Measurements from ENCODE around the gene UBE2G1. TPM values are rescaled to one million over a fixed set of nuclear protein-coding genes. Genes with fewer than 3 reads are reported as not detected.

UBE2G1 gene
- total and polyA plus RNA-seq, 4 experiments from 2014 or later: 56.9 to 69.4 (median 62.0) TPM

- Mint-ChIP-seq H3K36me3 (peaks cover 4 to 6% of the 10 kb centered on the region in 2 donors), H3K9me3 (no peaks in the 10 kb centered on the region), H3K4me3 (peak overlapping the region in 7 of 8 donors; percentile 15 to 81 (median 72)), H3K4me1 (peaks cover 33 to 69% (median 52%) of the 10 kb centered on the region in 4 donors), H3K27ac (peak overlapping the region; percentile 47 to 97 (median 83)), H3K27me3 (no peaks in the 10 kb centered on the region)
- H3K4me3 ChIP-seq (ENCODE audit: low read length in 2 of 2): no peak overlapping the region
- no peaks in the 10 kb centered on the region for H3K27me3 ChIP-seq (ENCODE audit: insufficient read depth, low read length)
- H3K4me1 ChIP-seq (ENCODE audit: insufficient read depth, low read length): peaks cover 55% of the 10 kb centered on the region
- DNase-seq: no peak
- intact Hi-C loops (cut with micrococcal nuclease): loop anchor here (2.0 kb wide), 1 partner anchor 14 kb away; no protein-coding TSS in a partner anchor
- H3K27ac ChIP-seq (ENCODE audit: low read depth, low read length): no peak overlapping the region
- no peaks in the 10 kb centered on the region for H3K9me3 ChIP-seq (ENCODE audit: control insufficient read depth in 1 of 2, low read length in 2 of 2)
- H3K36me3 ChIP-seq (ENCODE audit: insufficient read depth, low read length): no peaks in the 10 kb centered on the region
- CTCF ChIA-PET (ENCODE audit: partially characterized antibody): no interaction called here
- POLR2A ChIA-PET (ENCODE audit: partially characterized antibody): no interaction called here
Observed at GRCh38 chr17:4334332-4334731, 32.1 kb downstream of the UBE2G1 start.

GRCh38 chr17:4333041-4333440 is 33.4 kb downstream of the UBE2G1 start:
- Mint-ChIP-seq H3K9me3 (no peaks in the 10 kb centered on the region), H3K4me3 (peak overlapping the region in 1 of 8 donors; percentile 39), H3K36me3 (peaks cover 7 to 9% of the 10 kb centered on the region in 2 donors), H3K27me3 (no peaks in the 10 kb centered on the region), H3K27ac (peak overlapping the region in 3 of 7 donors; percentile 31 to 66 (median 34)), H3K4me1 (peaks cover 31 to 68% (median 46%) of the 10 kb centered on the region in 4 donors)
- CTCF ChIA-PET (ENCODE audit: partially characterized antibody): interaction anchor here (1.3 kb wide), 1 partner anchor 26 kb away, joined by 4 read pairs; no protein-coding TSS in a partner anchor
- intact Hi-C loops (cut with micrococcal nuclease): no loop called here
- Histone ChIP-seq H3K9me3 (ENCODE audit: control insufficient read depth in 1 of 2, low read length in 2 of 2) (no peaks in the 10 kb centered on the region), H3K4me3 (ENCODE audit: low read length in 2 of 2) (no peak overlapping the region), H3K27me3 (ENCODE audit: insufficient read depth, low read length) (no peaks in the 10 kb centered on the region), H3K36me3 (ENCODE audit: insufficient read depth, low read length) (no peaks in the 10 kb centered on the region), H3K4me1 (ENCODE audit: insufficient read depth, low read length) (peaks cover 55% of the 10 kb centered on the region), H3K27ac (ENCODE audit: low read depth, low read length) (no peak overlapping the region)
- no peak for DNase-seq
- POLR2A ChIA-PET (ENCODE audit: partially characterized antibody): interaction anchor here (1.4 kb wide), 1 partner anchor 190 kb away, joined by 3 read pairs; the partner anchor contains the start of genes CYB5D2 and ZZEF1

GRCh38 chr17:4332296-4332970 is 34.0 kb downstream of the UBE2G1 start:
- H3K4me1 Mint-ChIP-seq: peaks cover 33 to 69% (median 49%) of the 10 kb centered on the region in 4 donors
- ChIA-PET CTCF (ENCODE audit: partially characterized antibody) (interaction anchor here (1.3 kb wide), 1 partner anchor 26 kb away, joined by 4 read pairs; no protein-coding TSS in a partner anchor), POLR2A (ENCODE audit: partially characterized antibody) (interaction anchor here (1.4 kb wide), 1 partner anchor 189 kb away, joined by 3 read pairs; the partner anchor contains the start of genes CYB5D2 and ZZEF1)
- H3K4me3 ChIP-seq (ENCODE audit: low read length in 2 of 2): no peak overlapping the region
- H3K36me3 ChIP-seq (ENCODE audit: insufficient read depth, low read length): no peaks in the 10 kb centered on the region
- H3K9me3 ChIP-seq (ENCODE audit: control insufficient read depth in 1 of 2, low read length in 2 of 2): no peaks in the 10 kb centered on the region
- no peaks in the 10 kb centered on the region for H3K27me3 Mint-ChIP-seq
- H3K27ac Mint-ChIP-seq: peak overlapping the region in 6 of 7 donors; percentile 34 to 71 (median 46)
- H3K9me3 Mint-ChIP-seq: no peaks in the 10 kb centered on the region
- H3K4me1 ChIP-seq (ENCODE audit: insufficient read depth, low read length): peaks cover 55% of the 10 kb centered on the region
- H3K36me3 Mint-ChIP-seq: peaks cover 13 to 14% of the 10 kb centered on the region in 2 donors
- H3K27me3 ChIP-seq (ENCODE audit: insufficient read depth, low read length): no peaks in the 10 kb centered on the region
- H3K27ac ChIP-seq (ENCODE audit: low read depth, low read length): no peak overlapping the region
- H3K4me3 Mint-ChIP-seq: peak overlapping the region in 3 of 8 donors; percentile 6 to 21 (median 14)
- intact Hi-C loops (cut with micrococcal nuclease): no loop called here
- DNase-seq: no peak

GRCh38 chr17:4331614-4332013 is 34.9 kb downstream of the UBE2G1 start:
- H3K27ac Mint-ChIP-seq: peak overlapping the region in 1 of 7 donors; percentile 5
- CTCF ChIA-PET (ENCODE audit: partially characterized antibody): interaction anchor here (1.3 kb wide), 1 partner anchor 25 kb away, joined by 4 read pairs; no protein-coding TSS in a partner anchor
- POLR2A ChIA-PET (ENCODE audit: partially characterized antibody): no interaction called here

GRCh38 chr17:4329838-4330237 is 36.6 kb downstream of the UBE2G1 start:
- H3K36me3 Mint-ChIP-seq: peaks cover 30% of the 10 kb centered on the region in 2 donors
- H3K27me3 Mint-ChIP-seq: no peaks in the 10 kb centered on the region
- Histone ChIP-seq H3K36me3 (ENCODE audit: insufficient read depth, low read length) (no peaks in the 10 kb centered on the region), H3K9me3 (ENCODE audit: control insufficient read depth in 1 of 2, low read length in 2 of 2) (no peaks in the 10 kb centered on the region), H3K27ac (ENCODE audit: low read depth, low read length) (no peak overlapping the region), H3K4me1 (ENCODE audit: insufficient read depth, low read length) (peaks cover 33% of the 10 kb centered on the region), H3K4me3 (ENCODE audit: low read length in 2 of 2) (no peak overlapping the region), H3K27me3 (ENCODE audit: insufficient read depth, low read length) (no peaks in the 10 kb centered on the region)
- ChIA-PET POLR2A (ENCODE audit: partially characterized antibody) (interaction anchor here (0.7 kb wide), 1 partner anchor 29 kb away, joined by 3 read pairs; no protein-coding TSS in a partner anchor), CTCF (ENCODE audit: partially characterized antibody) (interaction anchor here (1.0 kb wide), 1 partner anchor 78 kb away, joined by 3 read pairs; no protein-coding TSS in a partner anchor)
- peak overlapping the region in 1 of 8 donors; percentile 56 for H3K4me3 Mint-ChIP-seq
- no peak for DNase-seq
- intact Hi-C loops (cut with micrococcal nuclease): no loop called here
- peaks cover 33 to 66% (median 48%) of the 10 kb centered on the region in 4 donors for H3K4me1 Mint-ChIP-seq
- no peak overlapping the region for H3K27ac Mint-ChIP-seq
- peaks cover 0 to 11% (median 1%) of the 10 kb centered on the region in 8 donors for H3K9me3 Mint-ChIP-seq

More at GRCh38 chr17:4331614-4332013, 34.9 kb downstream of the UBE2G1 start:
- no peaks in the 10 kb centered on the region for H3K27me3 ChIP-seq (ENCODE audit: insufficient read depth, low read length)
- Mint-ChIP-seq H3K27me3 (no peaks in the 10 kb centered on the region), H3K9me3 (peaks cover 0 to under 1% (median 0%) of the 10 kb centered on the region in 8 donors), H3K4me1 (peaks cover 30 to 68% (median 49%) of the 10 kb centered on the region in 4 donors), H3K4me3 (no peak overlapping the region), H3K36me3 (peaks cover 16 to 18% of the 10 kb centered on the region in 2 donors)
- no peak overlapping the region for H3K4me3 ChIP-seq (ENCODE audit: low read length in 2 of 2)
- H3K27ac ChIP-seq (ENCODE audit: low read depth, low read length): no peak overlapping the region
- H3K9me3 ChIP-seq (ENCODE audit: control insufficient read depth in 1 of 2, low read length in 2 of 2): no peaks in the 10 kb centered on the region
- intact Hi-C loops (cut with micrococcal nuclease): no loop called here
- no peaks in the 10 kb centered on the region for H3K36me3 ChIP-seq (ENCODE audit: insufficient read depth, low read length)
- no peak for DNase-seq
- peaks cover 50% of the 10 kb centered on the region for H3K4me1 ChIP-seq (ENCODE audit: insufficient read depth, low read length)

- no peaks in the 10 kb centered on the region for H3K36me3 ChIP-seq (ENCODE audit: insufficient read depth, low read length)
- ChIA-PET CTCF (ENCODE audit: partially characterized antibody) (interaction anchor here (1.3 kb wide), 1 partner anchor 17 kb away, joined by 3 read pairs; no protein-coding TSS in a partner anchor), POLR2A (ENCODE audit: partially characterized antibody) (no interaction called here)
- no peak overlapping the region for H3K27ac ChIP-seq (ENCODE audit: low read depth, low read length)
- Mint-ChIP-seq H3K9me3 (peaks cover 0 to 11% (median 1%) of the 10 kb centered on the region in 8 donors), H3K4me1 (peaks cover 30 to 63% (median 44%) of the 10 kb centered on the region in 4 donors), H3K27ac (peak overlapping the region in 2 of 7 donors; percentile 53 to 55), H3K27me3 (no peaks in the 10 kb centered on the region), H3K36me3 (peaks cover 30 to 34% of the 10 kb centered on the region in 2 donors), H3K4me3 (peak overlapping the region in 1 of 8 donors; percentile 11)
- H3K4me1 ChIP-seq (ENCODE audit: insufficient read depth, low read length): peaks cover 15% of the 10 kb centered on the region
- no peak overlapping the region for H3K4me3 ChIP-seq (ENCODE audit: low read length in 2 of 2)
- DNase-seq: no peak
- H3K27me3 ChIP-seq (ENCODE audit: insufficient read depth, low read length): no peaks in the 10 kb centered on the region
- intact Hi-C loops (cut with micrococcal nuclease): no loop called here
- H3K9me3 ChIP-seq (ENCODE audit: control insufficient read depth in 1 of 2, low read length in 2 of 2): no peaks in the 10 kb centered on the region
Observed at GRCh38 chr17:4327606-4328005, 38.9 kb downstream of the UBE2G1 start.

- ChIA-PET CTCF (ENCODE audit: partially characterized antibody) (no interaction called here), POLR2A (ENCODE audit: partially characterized antibody) (no interaction called here)
- Mint-ChIP-seq H3K27me3 (no peaks in the 10 kb centered on the region), H3K4me1 (peaks cover 29 to 64% (median 47%) of the 10 kb centered on the region in 4 donors), H3K27ac (no peak overlapping the region), H3K36me3 (peaks cover 30 to 35% of the 10 kb centered on the region in 2 donors), H3K9me3 (peaks cover 0 to 11% (median 1%) of the 10 kb centered on the region in 8 donors), H3K4me3 (no peak overlapping the region)
- Histone ChIP-seq H3K36me3 (ENCODE audit: insufficient read depth, low read length) (no peaks in the 10 kb centered on the region), H3K27ac (ENCODE audit: low read depth, low read length) (no peak overlapping the region), H3K4me1 (ENCODE audit: insufficient read depth, low read length) (peaks cover 15% of the 10 kb centered on the region), H3K27me3 (ENCODE audit: insufficient read depth, low read length) (no peaks in the 10 kb centered on the region), H3K9me3 (ENCODE audit: control insufficient read depth in 1 of 2, low read length in 2 of 2) (no peaks in the 10 kb centered on the region), H3K4me3 (ENCODE audit: low read length in 2 of 2) (no peak overlapping the region)
- DNase-seq: no peak
- intact Hi-C loops (cut with micrococcal nuclease): no loop called here
Observed at GRCh38 chr17:4326608-4327007, 39.9 kb downstream of the UBE2G1 start.

Measured in CD4-positive, alpha-beta memory T cell (primary cell).